Lung (tissue), 12 donors: ENCODE data around the gene ASB13. TPM values are rescaled to one million over a fixed set of nuclear protein-coding genes. Genes with fewer than 3 reads are reported as not detected.

Experiments
- ATAC-seq: fragments of 200-7000 bp; cut with Tn5 transposase; one replicate; pipeline ENCODE4 v1.9.1; 2020; ENCODE audit warnings: moderate number of reproducible peaks; ENCODE audit not compliant: insufficient read depth, low FRiP score
- DNase-seq, 3 donors: peaks; one replicate each; pipeline ENCODE4 v3.0.0-alpha.2; 2013 to 2017
- H3K27ac ChIP-seq, 2 donors: one replicate each; pipeline ENCODE4 v1.5.1; 2013; ENCODE audit warnings: mild to moderate bottlenecking in 2 of 2, moderate library complexity in 2 of 2, control low read depth in 1 of 2, inconsistent platforms in 1 of 2, low read depth in 1 of 2, low read length in 1 of 2
- H3K27me3 ChIP-seq, 3 donors: one replicate each; pipeline ENCODE4 v1.5.1; 2013; ENCODE audit warnings: low read length in 2 of 3; ENCODE audit not compliant: control insufficient read depth in 3 of 3, insufficient read depth in 3 of 3
- H3K36me3 ChIP-seq, 4 donors: one replicate each; pipeline ENCODE4 v1.5.1; 2013; ENCODE audit warnings: low read length in 4 of 4, mild to moderate bottlenecking in 1 of 4, moderate library complexity in 1 of 4; ENCODE audit not compliant: control insufficient read depth in 4 of 4, insufficient read depth in 4 of 4
- H3K4me1 ChIP-seq, 5 donors: one replicate each; pipeline ENCODE4 v1.5.1; 2013; ENCODE audit warnings: low read length in 5 of 5, mild to moderate bottlenecking in 2 of 5, moderate library complexity in 1 of 5; ENCODE audit not compliant: control insufficient read depth in 5 of 5, insufficient read depth in 5 of 5
- H3K4me3 ChIP-seq: one replicate; pipeline ENCODE4 v1.5.1; 2013; ENCODE audit warnings: mild to moderate bottlenecking, control low read depth, moderate library complexity
- H3K9ac ChIP-seq, 2 donors: one replicate each; pipeline ENCODE4 v1.5.1; 2013; ENCODE audit warnings: low read length in 2 of 2, control low read depth in 1 of 2; ENCODE audit not compliant: insufficient read depth in 1 of 2
- H3K9me3 ChIP-seq, 4 donors: one replicate each; pipeline ENCODE4 v1.5.1; 2013; ENCODE audit warnings: low read length in 3 of 4, mild to moderate bottlenecking in 1 of 4, moderate library complexity in 1 of 4; ENCODE audit not compliant: control insufficient read depth in 4 of 4, insufficient read depth in 3 of 4
- CTCF ChIP-seq: IDR thresholded peaks from 2 replicates; pipeline ENCODE4 v1.5.1; 2012; ENCODE audit warnings: mild to moderate bottlenecking; ENCODE audit errors: control extremely low read depth, extremely low read depth
- WGBS, 2 donors: extraction: QIAGEN DNeasy Blood & Tissue Kit; methylation state at CpG; one replicate each; pipeline ENCODE4 v1.1.7; 2013; 5-methylcytosine and 5-hydroxymethylcytosine counted together
- polyA plus RNA-seq, 2 donors: library from polyadenylated mRNA; stranded (reverse); fragments of 200-250 nt; gene quantifications; one replicate each; pipeline ENCODE4 v1.2.1, GENCODE V29; 2013
- total RNA-seq, 2 donors: library from RNA; depleted of rRNA in 1 of 2; stranded (reverse); fragments of >200 nt in 1 of 2; gene quantifications; one replicate each; pipeline ENCODE4 v1.2.1, GENCODE V29; 2014 to 2021
- donor health status: control.
- donor health status: control.
- donor health status: Bipolar disorder and iron deficiency.
- donor health status: healthy.
- donor health status: DM: yes; HTN: yes; CAD: no.

ASB13 gene
- total and polyA plus RNA-seq, 4 donors, result 5.2 to 26.2 (median 14.7) TPM

- Histone ChIP-seq H3K4me1 (peaks cover 0 to 28% (median 6%) of the 10 kb centered on the region in 5 donors), H3K36me3 (no peaks in the 10 kb centered on the region), H3K27me3 (no peaks in the 10 kb centered on the region), H3K9ac (no peak overlapping the region), H3K4me3 (no peak overlapping the region), H3K27ac (no peak overlapping the region), H3K9me3 (peaks cover 0 to 2% (median 0%) of the 10 kb centered on the region in 4 donors)
- DNase-seq (no peak), ATAC-seq (no peak)
- no peak for TF ChIP-seq CTCF
- 95 to 96% methylated on average over 3 of the region's 3 CpGs for WGBS, 2 donors
These were observed 22.2 kb upstream of the ASB13 start for GRCh38 chr10:5688587-5688986.

GRCh38 chr10:5685764-5686240 is 19.4 kb upstream of the ASB13 start:
- peak overlapping the region in 1 of 2 donors; percentile 93 for H3K27ac ChIP-seq
- ATAC-seq (no peak), DNase-seq (peak in 1 of 3 donors; percentile 28)
- 6 to 9% methylated on average over 10 of the region's 10 CpGs for WGBS, 2 donors
- peaks cover 0 to 8% (median 0%) of the 10 kb centered on the region in 3 donors for H3K27me3 ChIP-seq
- H3K9ac ChIP-seq, result peak overlapping the region in 1 of 2 donors; percentile 77
- no peaks in the 10 kb centered on the region for H3K36me3 ChIP-seq
- peak overlapping the region; percentile 89 for H3K4me3 ChIP-seq
- TF ChIP-seq CTCF, result no peak
- H3K4me1 ChIP-seq, result peaks cover 0 to 13% (median 0%) of the 10 kb centered on the region in 5 donors
- H3K9me3 ChIP-seq, result peaks cover 0 to 2% (median 0%) of the 10 kb centered on the region in 4 donors

- Histone ChIP-seq H3K4me1 (peaks cover 0 to 13% (median 0%) of the 10 kb centered on the region in 5 donors), H3K27ac (peak overlapping the region; percentile 93 to 96), H3K4me3 (peak overlapping the region; percentile 89), H3K9ac (peak overlapping the region in 1 of 2 donors; percentile 77), H3K27me3 (peaks cover 0 to 8% (median 0%) of the 10 kb centered on the region in 3 donors), H3K36me3 (no peaks in the 10 kb centered on the region), H3K9me3 (peaks cover 0 to 2% (median 0%) of the 10 kb centered on the region in 4 donors)
- ATAC-seq, result peak; percentile 45
- peak; percentile 68 to 83 (median 79) for DNase-seq
- TF ChIP-seq CTCF, result peak; percentile 36
- WGBS, 2 donors, result 0% methylated on average over 77 of the region's 77 CpGs
These were observed 18.8 kb upstream of the ASB13 start for GRCh38 chr10:5684971-5685763.
